Measurements from ENCODE around the gene ATPAF1.

Gene ATPAF1

GRCh38 chr1:46612937-46613660 lies 55.1 kb downstream of the ATPAF1 start:
- H2AFZ ChIP-seq: peak overlapping the region; percentile 22
- no peaks in the 10 kb centered on the region for H3K9me3 ChIP-seq (ENCODE audit: control insufficient read depth, low read length)
- no peak overlapping the region for H3K4me3 ChIP-seq (ENCODE audit: low read depth, low read length)
- peak overlapping the region; percentile 29 for H3K4me2 ChIP-seq (ENCODE audit: low read length)
- no peaks in the 10 kb centered on the region for H3K27me3 ChIP-seq (ENCODE audit: control insufficient read depth, insufficient read depth, low read length)
- H3K79me2 ChIP-seq: no peaks in the 10 kb centered on the region
- no peak for TF ChIP-seq CTCF (IDR thresholded peaks at IDR 0.05)
- H3K27ac ChIP-seq: no peak overlapping the region
- H3K36me3 ChIP-seq (ENCODE audit: control insufficient read depth, insufficient read depth, low read length): no peaks in the 10 kb centered on the region
- H3K9ac ChIP-seq: no peak overlapping the region
- peaks cover 4% of the 10 kb centered on the region for H3K4me1 ChIP-seq

GRCh38 chr1:46611691-46612221 lies 56.4 kb downstream of the ATPAF1 start:
- no peak overlapping the region for H3K4me3 ChIP-seq (ENCODE audit: low read depth, low read length)

GRCh38 chr1:46607345-46608130 lies 60.6 kb downstream of the ATPAF1 start:
- Histone ChIP-seq H3K9me3 (ENCODE audit: control insufficient read depth, low read length) (no peaks in the 10 kb centered on the region), H3K27me3 (ENCODE audit: control insufficient read depth, insufficient read depth, low read length) (no peaks in the 10 kb centered on the region), H3K79me2 (no peaks in the 10 kb centered on the region), H3K4me3 (ENCODE audit: low read depth, low read length) (no peak overlapping the region), H3K4me2 (ENCODE audit: low read length) (no peak overlapping the region), H2AFZ (no peak overlapping the region), H3K9ac (no peak overlapping the region), H3K27ac (no peak overlapping the region), H3K4me1 (peaks cover 6% of the 10 kb centered on the region), H3K36me3 (ENCODE audit: control insufficient read depth, insufficient read depth, low read length) (no peaks in the 10 kb centered on the region)
- no peak for TF ChIP-seq CTCF (IDR thresholded peaks at IDR 0.05)

More at GRCh38 chr1:46611691-46612221, 56.4 kb downstream of the ATPAF1 start:
- no peaks in the 10 kb centered on the region for H3K27me3 ChIP-seq (ENCODE audit: control insufficient read depth, insufficient read depth, low read length)
- no peak overlapping the region for H2AFZ ChIP-seq
- no peaks in the 10 kb centered on the region for H3K79me2 ChIP-seq
- no peak overlapping the region for H3K27ac ChIP-seq
- H3K4me1 ChIP-seq: peaks cover 4% of the 10 kb centered on the region
- no peaks in the 10 kb centered on the region for H3K36me3 ChIP-seq (ENCODE audit: control insufficient read depth, insufficient read depth, low read length)
- H3K9ac ChIP-seq: no peak overlapping the region
- no peak for TF ChIP-seq CTCF (IDR thresholded peaks at IDR 0.05)
- H3K4me2 ChIP-seq (ENCODE audit: low read length): peak overlapping the region; percentile 10
- no peaks in the 10 kb centered on the region for H3K9me3 ChIP-seq (ENCODE audit: control insufficient read depth, low read length)

GRCh38 chr1:46606255-46606965 lies 61.8 kb downstream of the ATPAF1 start:
- no peak overlapping the region for H3K9ac ChIP-seq
- H3K27ac ChIP-seq: no peak overlapping the region
- peaks cover 6% of the 10 kb centered on the region for H3K4me1 ChIP-seq
- H3K4me2 ChIP-seq (ENCODE audit: low read length): no peak overlapping the region
- no peak overlapping the region for H2AFZ ChIP-seq
- no peak for TF ChIP-seq CTCF (IDR thresholded peaks at IDR 0.05)
- H3K79me2 ChIP-seq: no peaks in the 10 kb centered on the region
- no peaks in the 10 kb centered on the region for H3K36me3 ChIP-seq (ENCODE audit: control insufficient read depth, insufficient read depth, low read length)
- H3K9me3 ChIP-seq (ENCODE audit: control insufficient read depth, low read length): no peaks in the 10 kb centered on the region
- H3K4me3 ChIP-seq (ENCODE audit: low read depth, low read length): no peak overlapping the region
- H3K27me3 ChIP-seq (ENCODE audit: control insufficient read depth, insufficient read depth, low read length): no peaks in the 10 kb centered on the region

Measured in parathyroid adenoma (tissue), 2 donors.